Mesenchymal stem cell (in vitro differentiated cells and primary cell): ENCODE measurements around the gene DERL2.
A peak's percentile ranks its signal among the peaks of the same experiment; 100 is the strongest.

ENCODE experiments used
- DNase-seq: peaks from one replicate; pipeline ENCODE4 v3.0.0-alpha.2; 2013
- H2AFZ ChIP-seq: one replicate; pipeline ENCODE4 v1.6.1; 2013; ENCODE audit warnings: low read depth, mild to moderate bottlenecking, control low read depth, inconsistent platforms, low read length, moderate library complexity
- H2AK5ac ChIP-seq: 2 replicates; pipeline ENCODE4 v1.6.1; 2013; ENCODE audit warnings: low read length, moderate library complexity, mild to moderate bottlenecking, inconsistent platforms; ENCODE audit not compliant: severe bottlenecking
- H2BK120ac ChIP-seq: one replicate; pipeline ENCODE4 v1.6.1; 2013; ENCODE audit warnings: low read depth, mild to moderate bottlenecking, inconsistent platforms, low read length, moderate library complexity
- H2BK12ac ChIP-seq, 2 experiments: one replicate each; pipeline ENCODE4 v1.6.1; 2013; ENCODE audit warnings: inconsistent platforms in 2 of 2, low read length in 2 of 2, mild to moderate bottlenecking in 2 of 2, moderate library complexity in 2 of 2, control low read depth in 1 of 2
- H2BK15ac ChIP-seq: one replicate; pipeline ENCODE4 v1.6.1; 2013; ENCODE audit warnings: mild to moderate bottlenecking, low read depth, inconsistent platforms; ENCODE audit not compliant: poor library complexity, severe bottlenecking
- H2BK5ac ChIP-seq: 2 replicates; pipeline ENCODE4 v1.6.1; 2013; ENCODE audit warnings: low read depth, mild to moderate bottlenecking, low read length, control low read depth, inconsistent platforms; ENCODE audit not compliant: poor library complexity, severe bottlenecking
- H3K14ac ChIP-seq, 2 experiments: one replicate each; pipeline ENCODE4 v1.6.1; 2013; ENCODE audit warnings: inconsistent platforms in 2 of 2, low read length in 2 of 2, control low read depth in 1 of 2, mild to moderate bottlenecking in 1 of 2, moderate library complexity in 1 of 2
- H3K18ac ChIP-seq, 2 experiments: one replicate each; pipeline ENCODE4 v1.6.1; 2013; ENCODE audit warnings: inconsistent platforms in 2 of 2, low read length in 2 of 2, control low read depth in 1 of 2, low read depth in 1 of 2, mild to moderate bottlenecking in 1 of 2
- H3K23ac ChIP-seq, 2 experiments: one replicate each; pipeline ENCODE4 v1.6.1; 2013; ENCODE audit warnings: inconsistent platforms in 2 of 2, low read length in 2 of 2, mild to moderate bottlenecking in 2 of 2, moderate library complexity in 2 of 2, control low read depth in 1 of 2
- H3K27ac ChIP-seq: 2 replicates; pipeline ENCODE4 v1.5.1; 2013; ENCODE audit warnings: mild to moderate bottlenecking, moderate library complexity, low read length, control low read depth, inconsistent platforms; ENCODE audit not compliant: poor library complexity, severe bottlenecking
- H3K27me3 ChIP-seq, 2 experiments: 2 replicates each; pipeline versions ENCODE4 v1.6.1 to v1.7.0; 2013; ENCODE audit warnings: low read length in 2 of 2, mild to moderate bottlenecking in 2 of 2, moderate library complexity in 2 of 2, control low read depth in 1 of 2, inconsistent platforms in 1 of 2; ENCODE audit not compliant: control insufficient read depth in 1 of 2, insufficient read depth in 1 of 2
- H3K36me3 ChIP-seq, 2 experiments: 2 replicates each; pipeline versions ENCODE4 v1.6.1 to v1.7.0; 2013; ENCODE audit warnings: low read length in 2 of 2, control low read depth in 1 of 2, inconsistent platforms in 1 of 2, low read depth in 1 of 2, mild to moderate bottlenecking in 1 of 2; ENCODE audit not compliant: insufficient read depth in 2 of 2, control insufficient read depth in 1 of 2
- H3K4ac ChIP-seq, 2 experiments: one replicate each; pipeline ENCODE4 v1.6.1; 2013; ENCODE audit warnings: inconsistent platforms in 2 of 2, low read length in 2 of 2, mild to moderate bottlenecking in 2 of 2, moderate library complexity in 2 of 2, control low read depth in 1 of 2, low read depth in 1 of 2
- H3K4me1 ChIP-seq: 2 replicates; pipeline ENCODE4 v1.6.1; 2013; ENCODE audit warnings: low read depth, low read length, control low read depth; ENCODE audit not compliant: control insufficient read depth, insufficient read depth
- H3K4me2 ChIP-seq: 2 replicates; pipeline ENCODE4 v1.6.1; 2013; ENCODE audit warnings: low read length, mild to moderate bottlenecking, inconsistent platforms; ENCODE audit not compliant: poor library complexity, severe bottlenecking
- H3K4me3 ChIP-seq, 2 experiments: 2 replicates each; pipeline versions ENCODE4 v1.5.1 to v1.7.0; 2013; ENCODE audit warnings: low read length in 2 of 2, mild to moderate bottlenecking in 2 of 2, control low read depth in 1 of 2, low read depth in 1 of 2; ENCODE audit not compliant: insufficient read depth in 1 of 2
- H3K79me1 ChIP-seq: replicated peaks from 2 replicates; pipeline ENCODE4 v1.6.1; 2013; ENCODE audit warnings: mild to moderate bottlenecking, control low read depth, low read length, inconsistent platforms; ENCODE audit not compliant: poor library complexity, severe bottlenecking
- H3K9ac ChIP-seq: 2 replicates; pipeline ENCODE4 v1.7.0; 2013; ENCODE audit warnings: mild to moderate bottlenecking, low read length, moderate library complexity
- H3K9me3 ChIP-seq: 2 replicates; pipeline ENCODE4 v1.7.0; 2013; ENCODE audit warnings: mild to moderate bottlenecking, low read length; ENCODE audit not compliant: control insufficient read depth
- H4K8ac ChIP-seq: one replicate; pipeline ENCODE4 v1.6.1; 2013; ENCODE audit warnings: inconsistent platforms, mild to moderate bottlenecking, low read length, moderate library complexity
- H4K91ac ChIP-seq: one replicate; pipeline ENCODE4 v1.6.1; 2013; ENCODE audit warnings: mild to moderate bottlenecking, low read length, inconsistent platforms
- WGBS: methylation state at CpG from one replicate; pipeline ENCODE4 v1.1.7; 2013; ENCODE audit warnings: mixed read lengths; 5-methylcytosine and 5-hydroxymethylcytosine counted together

Gene DERL2

DNA sequence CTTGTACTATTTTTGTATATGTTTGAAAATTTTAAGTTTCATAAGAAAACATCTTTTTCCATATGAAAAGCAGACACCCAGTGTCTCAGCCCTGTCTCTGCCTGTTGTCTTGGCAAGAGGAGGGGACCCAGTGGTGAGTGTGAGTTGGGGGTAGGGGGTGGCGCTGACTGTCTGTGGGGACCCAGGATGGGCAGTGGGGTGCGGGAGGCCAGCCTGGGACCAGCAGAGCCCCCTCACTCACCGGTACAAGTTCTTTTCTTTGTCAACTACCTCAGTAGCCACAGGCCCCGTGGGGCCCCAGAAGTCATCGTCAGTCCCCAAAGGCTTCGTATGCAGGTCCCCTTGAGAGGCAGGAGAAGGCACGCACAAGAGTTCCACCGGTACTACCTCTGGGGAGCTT, 46.6 kb upstream of the DERL2 start:
- no peak overlapping the region for H2AFZ ChIP-seq
- no peak overlapping the region for H3K27ac ChIP-seq
- WGBS, result 90% methylated on average over 7 of the region's 8 CpGs
- H3K79me1 ChIP-seq, result no peaks in the 10 kb centered on the region
- peaks cover 20% of the 10 kb centered on the region for H3K4me1 ChIP-seq
- H3K4ac ChIP-seq, result no peak overlapping the region
- peaks cover 0 to 67% of the 10 kb centered on the region in 2 experiments for H3K36me3 ChIP-seq
- no peak overlapping the region for H2BK15ac ChIP-seq
- H4K91ac ChIP-seq, result no peak overlapping the region
- no peaks in the 10 kb centered on the region for H3K9me3 ChIP-seq
- H2BK12ac ChIP-seq, result no peak overlapping the region
- no peak overlapping the region for H3K9ac ChIP-seq
- no peaks in the 10 kb centered on the region for H3K27me3 ChIP-seq
- no peak overlapping the region for H3K14ac ChIP-seq
- no peak overlapping the region for H3K18ac ChIP-seq
- no peak overlapping the region for H3K4me2 ChIP-seq
- no peak overlapping the region for H2BK5ac ChIP-seq
- H3K23ac ChIP-seq, result no peak overlapping the region
- H4K8ac ChIP-seq, result no peak overlapping the region
- no peak overlapping the region for H2BK120ac ChIP-seq
- no peak overlapping the region for H3K4me3 ChIP-seq
- DNase-seq, result no peak
- H2AK5ac ChIP-seq, result peak overlapping the region; percentile 96

DNA sequence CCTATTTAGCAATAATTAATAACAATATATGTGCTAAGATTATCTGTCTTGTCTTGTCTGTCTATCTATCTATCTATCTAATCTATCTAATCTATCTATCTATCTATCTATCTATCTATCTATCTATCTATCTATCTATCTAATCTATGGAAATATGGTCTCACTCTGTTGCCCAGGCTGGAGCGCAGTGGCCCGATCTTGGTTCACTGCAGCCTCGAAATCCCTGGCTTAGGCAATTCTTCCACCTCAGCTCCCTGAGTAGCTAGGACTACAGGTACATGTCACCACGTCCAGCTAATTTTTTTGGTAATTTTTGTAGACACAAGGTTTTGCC, 45.1 kb upstream of the DERL2 start:
- Histone ChIP-seq H2BK15ac (no peak overlapping the region), H3K79me1 (no peaks in the 10 kb centered on the region), H2BK5ac (no peak overlapping the region), H3K18ac (no peak overlapping the region), H2BK120ac (no peak overlapping the region), H3K14ac (no peak overlapping the region), H3K4me3 (no peak overlapping the region), H3K36me3 (peaks cover 0 to 66% of the 10 kb centered on the region in 2 experiments), H2AK5ac (no peak overlapping the region), H4K8ac (no peak overlapping the region), H3K27ac (no peak overlapping the region), H4K91ac (no peak overlapping the region), H3K4ac (no peak overlapping the region), H3K4me1 (peaks cover 30% of the 10 kb centered on the region), H3K9ac (no peak overlapping the region), H3K9me3 (no peaks in the 10 kb centered on the region), H3K4me2 (no peak overlapping the region), H2AFZ (no peak overlapping the region), H3K27me3 (no peaks in the 10 kb centered on the region), H3K23ac (no peak overlapping the region), H2BK12ac (no peak overlapping the region)
- no peak for DNase-seq
- WGBS, result 93% methylated on average over 4 of the region's 4 CpGs

DNA sequence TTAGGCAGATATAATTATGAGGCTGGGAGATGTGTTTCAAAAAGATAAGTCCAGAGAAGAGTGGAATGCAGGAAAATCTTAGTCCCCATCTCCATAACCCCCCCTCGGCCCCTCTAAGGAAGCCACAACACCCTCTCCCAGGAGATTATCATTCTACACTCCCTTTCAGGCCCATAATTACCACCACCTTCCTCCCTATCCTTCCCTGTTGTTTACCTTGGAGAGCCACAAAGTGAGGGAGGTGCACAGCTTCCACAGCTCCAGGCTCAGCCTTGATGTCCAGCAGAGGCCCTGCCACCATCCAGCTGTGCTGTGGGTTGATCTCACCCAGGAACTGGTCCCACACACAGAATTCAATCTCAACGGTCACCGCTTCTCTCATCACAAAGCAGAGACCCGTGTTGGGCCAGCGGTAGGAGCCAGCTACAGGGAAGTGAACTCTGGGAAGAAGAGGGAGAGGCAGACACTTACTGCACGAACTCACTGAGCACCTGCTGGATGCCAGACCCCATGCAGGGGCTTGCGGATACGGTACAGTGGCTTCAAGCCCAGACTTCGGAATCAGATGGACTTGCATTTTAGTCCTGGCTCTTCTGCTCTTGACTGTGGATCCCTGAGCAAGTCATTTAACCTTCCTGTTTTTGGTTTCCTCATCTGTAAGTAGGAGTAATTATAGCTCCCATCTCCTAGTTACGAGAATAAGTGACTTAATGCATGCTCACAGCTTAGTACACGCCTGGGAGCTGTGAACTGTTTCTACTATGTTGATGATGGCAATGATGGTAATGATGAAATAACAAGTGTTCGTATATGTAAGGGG, 44.5 kb upstream of the DERL2 start:
- Histone ChIP-seq H3K79me1 (no peaks in the 10 kb centered on the region), H3K9me3 (no peaks in the 10 kb centered on the region), H4K91ac (no peak overlapping the region), H2AFZ (no peak overlapping the region), H3K27me3 (no peaks in the 10 kb centered on the region), H3K36me3 (peaks cover 0 to 66% of the 10 kb centered on the region in 2 experiments), H3K18ac (no peak overlapping the region), H2BK12ac (no peak overlapping the region), H2BK120ac (no peak overlapping the region), H4K8ac (no peak overlapping the region), H3K4me1 (peaks cover 30% of the 10 kb centered on the region), H3K4ac (no peak overlapping the region), H3K23ac (no peak overlapping the region), H3K9ac (no peak overlapping the region), H3K14ac (no peak overlapping the region), H2BK15ac (no peak overlapping the region), H2AK5ac (peak overlapping the region; percentile 7), H2BK5ac (no peak overlapping the region), H3K4me2 (no peak overlapping the region), H3K27ac (no peak overlapping the region), H3K4me3 (no peak overlapping the region)
- 91% methylated on average over 11 of the region's 12 CpGs for WGBS
- no peak for DNase-seq

DNA sequence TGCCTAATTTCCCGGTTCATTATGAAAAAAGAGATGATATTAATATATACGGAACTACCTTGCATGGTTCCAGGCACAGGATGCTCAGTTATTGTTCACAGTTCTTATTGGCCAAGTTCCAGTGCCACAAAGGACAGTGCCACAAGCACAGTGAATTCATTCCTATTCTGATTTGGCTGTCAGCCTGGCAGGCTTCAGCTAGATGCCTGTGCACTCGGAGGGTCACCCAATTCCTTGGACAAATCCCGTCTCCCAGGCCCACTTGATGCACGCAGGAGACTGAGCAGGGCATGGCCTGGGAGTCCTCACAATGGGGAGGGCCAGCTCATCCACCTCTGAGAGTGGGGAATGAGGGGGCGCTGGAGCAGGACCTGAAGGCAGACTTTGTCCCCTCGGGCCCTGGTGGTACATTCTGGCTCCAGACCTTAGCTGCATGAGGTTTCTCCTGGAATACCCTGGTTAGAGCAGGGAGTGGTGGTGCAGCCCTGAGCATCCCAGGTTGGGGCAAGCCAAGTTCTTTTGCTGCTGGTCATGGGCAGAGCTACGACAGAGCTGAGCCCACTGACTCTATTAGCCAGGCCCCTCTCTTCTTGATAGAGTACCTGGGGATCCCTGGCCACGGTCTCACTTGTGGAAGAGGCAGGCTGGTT, 41.7 kb upstream of the DERL2 start:
- Histone ChIP-seq H3K9ac (peak overlapping the region; percentile 70), H4K91ac (peak overlapping the region; percentile 79), H2BK5ac (peak overlapping the region; percentile 85), H3K36me3 (peaks cover 0 to 78% of the 10 kb centered on the region in 2 experiments), H4K8ac (peak overlapping the region; percentile 59), H2AFZ (no peak overlapping the region), H3K27me3 (no peaks in the 10 kb centered on the region), H3K4me1 (peaks cover 19% of the 10 kb centered on the region), H3K4me2 (no peak overlapping the region), H3K18ac (peak overlapping the region; percentile 64 to 91), H2AK5ac (peak overlapping the region; percentile 55), H3K4me3 (no peak overlapping the region), H2BK15ac (peak overlapping the region; percentile 60), H3K9me3 (no peaks in the 10 kb centered on the region), H3K14ac (peak overlapping the region in 1 of 2 experiments; percentile 56), H3K4ac (peak overlapping the region in 1 of 2 experiments; percentile 14), H3K23ac (no peak overlapping the region), H3K79me1 (no peaks in the 10 kb centered on the region), H2BK120ac (peak overlapping the region; percentile 35), H2BK12ac (peak overlapping the region; percentile 20 to 94), H3K27ac (peak overlapping the region; percentile 96)
- DNase-seq, result no peak
- 98% methylated on average over 8 of the region's 9 CpGs for WGBS
